GM12878 (cell line): Measurements from ENCODE around the gene NDUFV3. TPM values are rescaled to one million over a fixed set of nuclear protein-coding genes. Genes with fewer than 3 reads are reported as not detected.

Experiments
- BHLHE40 ChIP-seq, 2 experiments: fragments of 450-650 bp in 1 of 2; IDR thresholded peaks; 2 replicates each; pipeline ENCODE4 v1.6.1; 2011 to 2017; ENCODE audit warnings: low read depth in 2 of 2, borderline replicate concordance in 1 of 2, improper control_type of control experiment in 1 of 2, low read length in 1 of 2, mild to moderate bottlenecking in 1 of 2
- BRCA1 ChIP-seq: IDR thresholded peaks from 2 replicates; pipeline ENCODE4 v1.6.1; 2011; ENCODE audit warnings: low read depth, low read length, improper control_type of control experiment
- CBFB ChIP-seq: IDR thresholded peaks from 2 replicates; pipeline ENCODE4 v1.6.1; 2016; ENCODE audit warnings: antibody characterized with exemption, low read depth
- CHD1 ChIP-seq: IDR thresholded peaks from 2 replicates; pipeline ENCODE4 v1.6.1; 2012; ENCODE audit warnings: low read depth, low read length, improper control_type of control experiment
- CREM ChIP-seq: IDR thresholded peaks from 2 replicates; pipeline ENCODE4 v1.6.1; 2014; ENCODE audit warnings: antibody characterized with exemption, low read depth
- ESRRA ChIP-seq: IDR thresholded peaks from 2 replicates; pipeline ENCODE4 v1.6.1; 2012; ENCODE audit warnings: mild to moderate bottlenecking, low read length, improper control_type of control experiment
- ETV6 ChIP-seq, 2 experiments: fragments of 450-650 bp in 1 of 2; IDR thresholded peaks in 1 of 2; conservative IDR thresholded peaks in 1 of 2; 2 replicates each; pipeline ENCODE4 v1.6.1; 2014; ENCODE audit warnings: antibody characterized with exemption in 1 of 2, borderline replicate concordance in 1 of 2, low read depth in 1 of 2, mild to moderate bottlenecking in 1 of 2, moderate library complexity in 1 of 2
- EZH2 ChIP-seq: IDR thresholded peaks from 2 replicates; pipeline ENCODE4 v1.6.1; 2012; ENCODE audit warnings: low read depth, mild to moderate bottlenecking, control low read depth, inconsistent platforms, low read length, borderline replicate concordance; ENCODE audit not compliant: control insufficient read depth
- IKZF1 ChIP-seq: fragments of 450-650 bp; conservative IDR thresholded peaks from 2 replicates; pipeline ENCODE4 v1.6.1; 2017; ENCODE audit warnings: antibody characterized with exemption, mild to moderate bottlenecking
- IRF4 ChIP-seq: IDR thresholded peaks from 2 replicates; pipeline ENCODE4 v1.6.1; 2011; ENCODE audit warnings: low read depth, low read length
- MEF2A ChIP-seq: IDR thresholded peaks from 2 replicates; pipeline ENCODE4 v1.6.1; 2011; ENCODE audit warnings: low read depth, mild to moderate bottlenecking, low read length, moderate library complexity; ENCODE audit not compliant: insufficient read depth
- MLLT1 ChIP-seq: fragments of 450-650 bp; IDR thresholded peaks from 2 replicates; pipeline ENCODE4 v1.6.1; 2016; ENCODE audit warnings: mild to moderate bottlenecking
- MXI1 ChIP-seq: fragments of 150-350 bp; IDR thresholded peaks from 2 replicates; pipeline ENCODE4 v1.6.1; 2011; ENCODE audit warnings: low read depth, mild to moderate bottlenecking, inconsistent platforms, low read length, improper control_type of control experiment
- MYB ChIP-seq: fragments of 150-350 bp; IDR thresholded peaks from 2 replicates; pipeline ENCODE4 v1.6.1; 2014; ENCODE audit warnings: mild to moderate bottlenecking, low read depth, low read length, borderline replicate concordance
- NFYB ChIP-seq: IDR thresholded peaks from 2 replicates; pipeline ENCODE4 v1.6.1; 2011; ENCODE audit warnings: low read depth, mild to moderate bottlenecking, low read length, improper control_type of control experiment, moderate library complexity; ENCODE audit not compliant: insufficient read depth
- POLR2AphosphoS5 ChIP-seq: IDR thresholded peaks from 2 replicates; pipeline ENCODE4 v1.6.1; 2011; ENCODE audit warnings: mild to moderate bottlenecking, low read length, inconsistent platforms
- RAD21 ChIP-seq: IDR thresholded peaks from 2 replicates; pipeline ENCODE4 v1.6.1; 2011; ENCODE audit warnings: mild to moderate bottlenecking, low read depth, low read length, moderate library complexity; ENCODE audit not compliant: insufficient read depth
- SMARCA5 ChIP-seq: fragments of 450-650 bp; IDR thresholded peaks from 2 replicates; pipeline ENCODE4 v1.6.1; 2017; ENCODE audit warnings: mild to moderate bottlenecking
- TARDBP ChIP-seq: IDR thresholded peaks from 2 replicates; pipeline ENCODE4 v1.6.1; 2016; ENCODE audit warnings: borderline replicate concordance
- TCF12 ChIP-seq: IDR thresholded peaks from 2 replicates; pipeline ENCODE4 v1.6.1; 2011; ENCODE audit warnings: low read depth, mild to moderate bottlenecking, low read length
- USF1 ChIP-seq: IDR thresholded peaks from 2 replicates; pipeline ENCODE4 v1.6.1; 2011; ENCODE audit warnings: borderline replicate concordance, low read depth, mild to moderate bottlenecking, moderate library complexity, mixed read lengths, low read length; ENCODE audit not compliant: insufficient read depth; ENCODE audit errors: extremely low read length
- polyA plus RNA-seq, 11 experiments: library from polyadenylated mRNA; depleted of rRNA in 4 of 11; unstranded in 6 of 11; stranded (reverse) in 5 of 11; fragments of >200 nt; fragmentation: Nextera tagmentation in 4 of 11; fragmentation: Illumina TruSeq in 1 of 11; extraction: Ambion mirVana in 4 of 11; extraction: Trizol in 1 of 11; gene quantifications; 1 replicate in 1 of 11; 2 replicates in 10 of 11; pipeline versions ENCODE4 v1.2.1 to v1.2.3, GENCODE V29; 2011 to 2016; ENCODE audit warnings: inconsistent platforms in 2 of 11, missing spikeins in 2 of 11, low read depth in 1 of 11
- total RNA-seq, 4 experiments: library from RNA; depleted of rRNA in 3 of 4; stranded (reverse); fragments of >200 nt in 3 of 4; fragmentation: Illumina TruSeq in 1 of 4; extraction: Trizol in 1 of 4; gene quantifications; 2 replicates each; pipeline versions ENCODE4 v1.2.1 to v1.2.3, GENCODE V29; 2013 to 2021
- TF ChIP-seq, protein P1 (sequence below): IDR thresholded peaks from 2 replicates; pipeline ENCODE4 v1.6.1; 2012; ENCODE audit warnings: improper control_type of control experiment, low read depth, low read length; ENCODE audit not compliant: insufficient replicate concordance

NDUFV3 gene
- total and polyA plus RNA-seq, 10 of the 15 experiments (the other 5 are each of a cell fraction or from before 2014, with no cell fraction given): 7.0 to 44.7 (median 29.9) TPM

DNA sequence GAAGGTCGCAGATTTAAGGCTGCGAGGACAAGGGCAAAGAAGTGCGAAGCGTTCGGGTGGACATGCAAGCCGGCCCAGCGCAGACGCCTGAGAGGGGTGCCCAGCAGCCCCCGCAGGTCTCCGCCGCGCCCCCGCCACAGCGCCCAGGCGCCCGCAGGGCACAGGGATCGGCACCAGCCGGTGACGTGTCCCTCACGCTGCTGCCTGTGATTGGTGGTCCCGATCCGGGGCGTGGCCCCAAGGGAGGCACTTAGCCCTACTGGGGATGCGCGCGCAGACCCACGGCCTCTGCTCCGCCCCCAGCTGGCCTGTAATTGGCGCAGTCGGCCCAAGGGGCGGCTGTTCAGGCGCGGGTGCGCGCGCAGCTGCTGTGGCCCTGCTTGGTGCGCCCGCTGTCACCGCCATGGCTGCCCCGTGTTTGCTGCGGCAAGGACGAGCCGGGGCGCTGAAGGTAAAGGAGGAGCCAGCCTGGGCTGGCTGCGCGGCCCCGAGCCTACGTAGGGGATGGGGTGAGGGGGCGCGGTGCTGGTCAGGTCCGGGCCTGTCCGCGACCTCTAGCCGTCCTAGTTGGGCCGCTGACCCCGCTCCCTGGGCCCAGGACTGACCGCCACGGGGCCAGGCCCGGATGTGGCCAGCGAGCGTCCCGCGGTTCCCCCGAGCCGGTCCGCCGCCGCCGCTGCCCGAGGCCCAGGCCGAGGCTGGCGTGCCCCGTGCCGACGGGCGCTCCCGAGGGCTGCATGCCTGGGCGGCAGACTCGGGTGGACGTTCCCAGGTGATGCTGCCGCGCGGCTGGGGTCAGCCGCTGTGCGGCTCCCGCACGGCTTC, at the start of gene NDUFV3 (continued):
- no peak for TF ChIP-seq EZH2
- peak; percentile 12; the same call in 1 of the 2 replicates for TF ChIP-seq MXI1
- no peak for TF ChIP-seq CBFB
- TF ChIP-seq SMARCA5: peak; percentile 77
- 0 out of 2 replicates have a peak, but pooled peaks have one; percentile 41 for TF ChIP-seq TCF12
- no peak for TF ChIP-seq MEF2A
- no peak for TF ChIP-seq BRCA1
- TF ChIP-seq RAD21: no peak
- no peak for TF ChIP-seq IRF4
- TF ChIP-seq NFYB: peak; percentile 95
- no peak for TF ChIP-seq ESRRA
- TF ChIP-seq CHD1: no peak
- TF ChIP-seq POLR2AphosphoS5: peak; percentile 86
- no peak for TF ChIP-seq ETV6 (conservative IDR thresholded peaks at IDR 0.05 in 1 of 2, IDR thresholded peaks at IDR 0.05 in 1 of 2; ENCODE audit: borderline replicate concordance in 1 of 2, low read depth in 1 of 2)
- peak in 1 of 2 experiments; percentile 84; a peak in 3 of 4 replicates for TF ChIP-seq BHLHE40 (IDR thresholded peaks at IDR 0.05; ENCODE audit: borderline replicate concordance in 1 of 2, low read depth in 2 of 2, low read length in 1 of 2)
- TF ChIP-seq TARDBP: 0 out of 2 replicates have a peak, but pooled peaks have one; percentile 13
- no peak for TF ChIP-seq USF1
- TF ChIP-seq, protein P1, sequence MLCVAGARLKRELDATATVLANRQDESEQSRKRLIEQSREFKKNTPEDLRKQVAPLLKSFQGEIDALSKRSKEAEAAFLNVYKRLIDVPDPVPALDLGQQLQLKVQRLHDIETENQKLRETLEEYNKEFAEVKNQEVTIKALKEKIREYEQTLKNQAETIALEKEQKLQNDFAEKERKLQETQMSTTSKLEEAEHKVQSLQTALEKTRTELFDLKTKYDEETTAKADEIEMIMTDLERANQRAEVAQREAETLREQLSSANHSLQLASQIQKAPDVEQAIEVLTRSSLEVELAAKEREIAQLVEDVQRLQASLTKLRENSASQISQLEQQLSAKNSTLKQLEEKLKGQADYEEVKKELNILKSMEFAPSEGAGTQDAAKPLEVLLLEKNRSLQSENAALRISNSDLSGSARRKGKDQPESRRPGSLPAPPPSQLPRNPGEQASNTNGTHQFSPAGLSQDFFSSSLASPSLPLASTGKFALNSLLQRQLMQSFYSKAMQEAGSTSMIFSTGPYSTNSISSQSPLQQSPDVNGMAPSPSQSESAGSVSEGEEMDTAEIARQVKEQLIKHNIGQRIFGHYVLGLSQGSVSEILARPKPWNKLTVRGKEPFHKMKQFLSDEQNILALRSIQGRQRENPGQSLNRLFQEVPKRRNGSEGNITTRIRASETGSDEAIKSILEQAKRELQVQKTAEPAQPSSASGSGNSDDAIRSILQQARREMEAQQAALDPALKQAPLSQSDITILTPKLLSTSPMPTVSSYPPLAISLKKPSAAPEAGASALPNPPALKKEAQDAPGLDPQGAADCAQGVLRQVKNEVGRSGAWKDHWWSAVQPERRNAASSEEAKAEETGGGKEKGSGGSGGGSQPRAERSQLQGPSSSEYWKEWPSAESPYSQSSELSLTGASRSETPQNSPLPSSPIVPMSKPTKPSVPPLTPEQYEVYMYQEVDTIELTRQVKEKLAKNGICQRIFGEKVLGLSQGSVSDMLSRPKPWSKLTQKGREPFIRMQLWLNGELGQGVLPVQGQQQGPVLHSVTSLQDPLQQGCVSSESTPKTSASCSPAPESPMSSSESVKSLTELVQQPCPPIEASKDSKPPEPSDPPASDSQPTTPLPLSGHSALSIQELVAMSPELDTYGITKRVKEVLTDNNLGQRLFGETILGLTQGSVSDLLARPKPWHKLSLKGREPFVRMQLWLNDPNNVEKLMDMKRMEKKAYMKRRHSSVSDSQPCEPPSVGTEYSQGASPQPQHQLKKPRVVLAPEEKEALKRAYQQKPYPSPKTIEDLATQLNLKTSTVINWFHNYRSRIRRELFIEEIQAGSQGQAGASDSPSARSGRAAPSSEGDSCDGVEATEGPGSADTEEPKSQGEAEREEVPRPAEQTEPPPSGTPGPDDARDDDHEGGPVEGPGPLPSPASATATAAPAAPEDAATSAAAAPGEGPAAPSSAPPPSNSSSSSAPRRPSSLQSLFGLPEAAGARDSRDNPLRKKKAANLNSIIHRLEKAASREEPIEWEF: no peak
- no peak for TF ChIP-seq MLLT1
- peak; percentile 70; the same call in 1 of the 2 replicates for TF ChIP-seq IKZF1
- TF ChIP-seq CREM: peak; percentile 78
- TF ChIP-seq MYB: no peak
